Esophagus mucosa (tissue), 1 donor: ENCODE results near the gene ATXN1L. TPM values are rescaled to one million over a fixed set of nuclear protein-coding genes. Genes with fewer than 3 reads are reported as not detected.
"Not testable (repeated sequence)": the region's sequence is repeated elsewhere in the genome, so short reads cannot be mapped to it uniquely, and the experiment has no call there.

Source experiments
- ATAC-seq: fragments of 200-7000 bp; cut with Tn5 transposase; one replicate; pipeline ENCODE4 v1.9.1; 2020
- total RNA-seq: library from RNA; stranded (reverse); gene quantifications from one replicate; pipeline ENCODE4 v1.2.4, GENCODE V29; 2023
- donor health status: DM: yes; HTN: yes; CAD: no.

Gene ATXN1L
- total RNA-seq, 1 donor from 2014 or later, result 12.5 TPM

DNA sequence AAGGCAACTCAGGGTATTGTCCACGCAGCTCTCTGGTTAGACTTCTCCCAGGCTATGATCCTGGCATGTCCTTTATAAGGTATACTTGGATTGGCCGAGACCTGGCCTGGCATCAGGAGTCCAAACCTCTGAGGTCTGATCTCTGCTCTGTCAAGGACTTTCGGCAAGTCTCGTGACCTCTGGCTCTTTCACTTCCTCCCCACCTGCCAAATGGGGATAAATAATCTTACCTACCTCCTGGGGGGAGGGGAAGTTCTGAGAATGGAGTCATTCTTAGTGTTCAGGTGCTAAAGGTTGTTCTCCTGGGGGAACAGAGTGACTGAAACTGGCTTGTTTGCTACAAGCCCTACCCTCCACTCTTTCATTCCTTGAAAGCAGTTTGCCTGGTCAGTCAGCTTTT lies 7.6 kb downstream of the ATXN1L start:
- no peak for ATAC-seq

GRCh38 chr16:71854369-71854948 lies 8.7 kb downstream of the ATXN1L start:
- ATAC-seq, result no peak

GRCh38 chr16:71855937-71856662 lies 10.3 kb downstream of the ATXN1L start:
- ATAC-seq, result no peak

GRCh38 chr16:71859762-71860521 lies 14.2 kb downstream of the ATXN1L start:
- ATAC-seq, result no peak

GRCh38 chr16:71863995-71864394 lies 18.2 kb downstream of the ATXN1L start:
- ATAC-seq, result no peak

DNA sequence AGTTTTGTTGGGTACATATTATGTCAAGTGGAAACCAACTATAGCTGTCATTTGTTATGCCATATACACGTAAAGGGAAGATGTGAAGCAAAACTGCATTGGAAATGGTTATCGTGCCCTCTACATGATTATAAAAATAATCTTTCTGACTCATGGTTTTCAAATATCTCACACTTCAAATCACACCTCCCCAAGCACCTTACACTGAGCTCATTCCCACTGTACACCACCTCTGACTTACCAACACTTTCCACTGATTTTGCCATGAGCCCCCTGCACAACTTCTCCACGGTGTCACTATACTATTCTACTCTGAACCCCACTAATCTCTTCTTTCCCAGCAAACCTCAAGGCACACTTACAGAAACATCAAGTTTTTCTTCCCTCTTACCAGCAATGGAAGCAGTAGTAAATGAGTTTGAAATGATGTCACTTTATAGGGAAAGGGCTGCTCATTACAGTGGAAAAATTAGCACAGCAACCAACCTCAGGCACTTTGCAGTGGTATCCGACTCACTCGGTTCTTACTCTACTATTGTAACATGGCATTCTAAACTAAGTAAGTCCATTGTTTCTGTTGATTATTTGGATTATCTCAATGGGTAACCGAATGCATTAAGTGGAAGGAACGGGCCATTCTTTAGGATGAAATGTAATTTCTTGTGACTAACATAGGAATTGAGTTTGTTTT lies 19.5 kb downstream of the ATXN1L start:
- no peak for ATAC-seq

GRCh38 chr16:71867175-71867574 lies 21.4 kb downstream of the ATXN1L start:
- not testable (repeated sequence) for ATAC-seq

DNA sequence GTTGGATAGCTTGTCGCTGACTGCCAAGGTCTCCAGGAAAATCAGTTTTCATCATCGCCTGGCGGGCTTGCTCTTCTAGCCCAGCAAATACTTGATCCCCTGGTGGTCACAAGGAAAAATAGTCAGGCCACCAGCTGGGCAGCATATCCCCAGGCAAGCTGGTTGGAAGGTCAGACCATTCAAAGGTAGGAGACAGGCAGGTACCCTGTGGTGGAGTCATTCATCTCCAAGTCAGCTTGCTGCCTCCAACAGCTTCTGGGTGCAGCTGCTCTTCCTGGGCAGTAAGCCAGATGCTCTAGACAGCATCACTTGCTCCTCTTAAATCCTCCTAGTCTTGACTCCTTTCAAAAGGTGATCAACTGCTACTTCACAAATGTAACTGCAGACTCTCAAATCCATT lies 22.2 kb downstream of the ATXN1L start:
- no peak for ATAC-seq

- ATAC-seq, result no peak
These were observed 23.3 kb downstream of the ATXN1L start for GRCh38 chr16:71869089-71869488.

- ATAC-seq, result no peak
These were observed 25.0 kb downstream of the ATXN1L start for GRCh38 chr16:71870818-71871217.

DNA sequence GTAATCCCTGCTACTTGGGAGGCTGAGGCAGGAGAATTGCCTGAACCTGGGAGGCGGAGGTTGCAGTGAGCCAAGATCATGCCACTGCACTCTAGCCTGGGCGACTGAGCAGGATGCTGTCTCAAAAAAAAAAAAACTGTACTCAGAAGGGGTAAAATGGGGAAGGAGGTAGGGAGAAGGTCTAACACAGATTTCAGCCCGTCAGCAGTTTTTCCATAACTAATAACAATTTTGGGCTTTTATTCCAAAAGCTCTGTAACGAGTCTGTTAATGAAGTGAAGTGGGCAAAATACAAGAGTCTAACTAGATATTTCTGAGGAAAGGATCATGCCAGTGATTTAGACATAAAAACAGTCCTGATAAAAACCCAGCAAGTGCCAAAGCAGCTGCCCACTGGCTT lies 27.4 kb downstream of the ATXN1L start:
- no peak for ATAC-seq

- ATAC-seq, result no peak
These were observed 33.1 kb downstream of the ATXN1L start for GRCh38 chr16:71878911-71879310.

DNA sequence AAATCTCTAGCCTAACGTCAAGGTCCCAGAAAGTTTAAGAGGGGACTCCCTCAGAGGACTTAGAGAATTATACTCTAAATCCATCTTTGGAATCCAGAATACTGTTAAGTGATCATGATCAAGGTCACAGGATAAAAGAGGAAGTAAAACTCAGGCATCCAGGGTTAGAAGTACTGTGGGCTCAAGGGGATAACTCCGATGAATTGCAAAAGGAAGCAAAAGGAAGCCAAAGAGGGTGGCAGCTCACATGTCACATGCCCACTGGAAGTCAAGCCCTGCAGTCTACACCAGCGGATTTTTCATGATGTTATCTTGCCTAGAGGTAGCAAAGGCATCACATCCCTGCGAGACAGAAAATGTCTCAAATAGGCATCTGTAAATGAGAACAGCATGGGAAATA lies 34.4 kb downstream of the ATXN1L start:
- no peak for ATAC-seq

DNA sequence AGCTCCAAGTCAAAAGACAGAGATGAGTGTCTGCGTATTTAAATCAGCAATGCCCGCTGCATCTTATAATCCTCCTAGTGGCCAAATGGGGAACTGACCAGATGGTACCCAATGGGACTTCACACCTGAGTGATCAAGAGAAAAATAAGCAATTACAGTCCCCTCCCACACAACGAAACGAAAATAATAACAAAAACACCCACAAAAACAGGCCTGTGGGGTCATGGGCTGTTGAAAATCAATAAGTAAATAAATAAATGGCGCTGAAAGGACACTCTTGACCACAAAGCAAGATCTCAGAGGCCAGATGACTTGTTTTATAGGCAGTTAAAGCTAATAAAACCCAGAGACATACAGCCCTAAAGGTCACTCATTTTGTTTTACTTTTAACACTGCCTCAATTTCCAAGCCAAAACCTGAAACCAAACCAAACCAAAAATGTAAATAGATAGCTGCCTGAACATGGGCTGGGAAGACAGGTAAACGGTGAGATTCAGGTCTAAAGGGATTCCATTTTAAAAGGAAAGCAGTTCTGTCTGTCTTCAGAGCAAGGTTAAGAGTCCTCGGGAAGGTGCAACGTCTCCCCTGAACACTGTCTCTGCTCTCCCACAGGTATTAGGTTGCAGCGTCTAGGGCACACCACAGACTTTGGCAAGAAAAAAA lies 36.9 kb downstream of the ATXN1L start:
- peak; percentile 71 for ATAC-seq

- ATAC-seq, result peak; percentile 45
These were observed 37.5 kb downstream of the ATXN1L start for GRCh38 chr16:71883168-71883848.

DNA sequence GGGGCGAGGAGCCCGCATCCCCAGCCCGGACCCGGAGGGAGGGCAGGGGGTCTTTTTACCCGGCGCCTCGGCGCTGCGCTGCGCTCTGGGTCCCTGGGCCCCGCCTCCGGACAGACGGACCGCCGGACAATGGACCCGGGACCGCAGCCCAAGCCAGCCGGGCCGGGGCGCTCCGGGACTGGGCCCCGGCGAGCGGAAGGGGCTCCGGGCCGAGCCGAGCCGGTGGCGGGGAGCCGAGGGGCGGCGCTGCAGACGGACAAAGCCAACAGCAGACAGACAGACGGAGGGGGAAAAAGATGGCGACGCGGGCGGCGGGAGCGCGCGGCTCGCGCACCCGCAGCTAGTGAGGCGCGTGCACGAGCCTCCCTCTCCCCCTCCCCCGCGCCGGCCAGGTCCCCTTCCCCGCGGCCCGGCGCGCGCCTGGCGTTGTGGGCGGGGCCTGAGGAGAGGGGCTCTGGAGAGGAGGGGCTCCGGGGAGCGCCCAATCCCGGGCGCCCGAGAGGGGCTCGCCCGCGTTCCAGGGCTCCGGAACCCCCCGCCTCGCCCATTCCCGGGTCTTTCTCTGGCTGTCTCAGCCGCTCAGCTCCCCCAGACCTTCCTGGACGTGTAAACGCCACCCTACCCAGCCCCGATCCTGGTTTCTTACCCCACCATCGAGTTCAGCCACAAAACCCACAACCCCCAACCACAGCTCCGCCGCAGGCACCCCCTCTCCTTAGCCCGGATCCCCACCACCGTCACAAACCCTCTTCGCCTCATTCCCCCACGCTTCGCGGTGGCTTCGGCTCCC lies 38.3 kb downstream of the ATXN1L start, which contains the start of gene ZNF821:
TSS of gene ZNF821 (minus strand) at position 334 of the 790 bp plus-strand sequence. CDS start 4,236 bp downstream, outside the sequence.
- ATAC-seq, result peak; percentile 77

GRCh38 chr16:71885261-71885650 lies 39.5 kb downstream of the ATXN1L start:
- no peak for ATAC-seq

DNA sequence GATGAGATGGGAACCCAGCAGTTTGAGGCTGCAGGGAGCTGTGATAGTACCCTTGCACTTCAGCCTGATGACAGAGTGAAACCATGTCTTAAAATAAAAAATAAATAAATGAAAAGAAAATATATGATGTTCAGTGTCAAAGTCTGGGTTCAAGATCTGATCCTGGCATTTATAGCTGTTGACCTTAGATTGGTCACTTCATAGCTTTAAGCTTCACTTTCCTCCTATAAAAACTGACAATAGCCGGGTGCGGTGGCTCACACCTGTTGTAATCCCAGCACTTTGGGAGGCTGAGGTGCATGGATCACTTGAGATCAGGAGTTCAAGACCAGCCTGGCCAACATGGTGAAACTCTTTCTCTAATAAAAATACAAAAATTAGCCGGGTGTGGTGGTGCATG lies 43.4 kb downstream of the ATXN1L start:
- ATAC-seq, result no peak

DNA sequence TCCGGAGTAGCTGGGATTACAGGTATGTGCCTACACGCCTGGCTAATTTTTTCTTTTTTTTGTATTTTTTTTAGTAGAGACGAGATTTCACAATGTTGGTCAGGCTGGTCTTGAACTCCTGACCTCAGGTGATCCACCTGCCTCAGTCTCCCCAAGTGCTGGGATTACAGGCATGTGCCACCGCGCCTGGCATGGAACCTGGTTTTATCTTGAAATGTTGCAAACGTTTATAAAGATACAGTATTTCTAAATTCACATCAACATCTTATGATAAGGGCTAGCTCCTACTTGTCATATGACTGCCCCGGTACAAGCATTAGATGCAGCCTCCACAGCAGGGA lies 48.1 kb downstream of the ATXN1L start:
- ATAC-seq, result no peak

GRCh38 chr16:71894229-71894920 lies 48.6 kb downstream of the ATXN1L start:
- no peak for ATAC-seq
